GM12878 (cell line): Measurements from ENCODE around the gene DPM2. TPM values are rescaled to one million over a fixed set of nuclear protein-coding genes. Genes with fewer than 3 reads are reported as not detected.

Experiments used
- ATAC-seq: fragments of 200-7000 bp; cut with Tn5 transposase; 3 replicates; pipeline ENCODE4 v1.9.1; 2020; ENCODE audit warnings: mild to moderate bottlenecking, moderate library complexity
- BruUV-seq: library from RNA; stranded (reverse); fragments of 400-500 nt; replicated peaks from 2 replicates; lab custom pipeline; 2021; lab: Mats Ljungman, UMichigan
- CTCF ChIA-PET: fragments of 300-600 bp; sonication (Branson Sonifier 250); formaldehyde crosslinking; extraction: SDS; loops from one replicate; lab custom pipeline; 2021; ENCODE audit warnings: inconsistent platforms; lab: Yijun Ruan, JAX
- POLR2A ChIA-PET: fragments of 350-600 bp; formaldehyde crosslinking; extraction: SDS; loops from one replicate; lab custom pipeline; 2021; ENCODE audit warnings: inconsistent platforms; lab: Charles Lee
- RAD21 ChIA-PET: fragments of 300-600 bp; sonication (Branson Sonifier 250); formaldehyde crosslinking; loops from one replicate; lab custom pipeline; 2023; ENCODE audit warnings: antibody characterized with exemption; ENCODE audit not compliant: unreplicated experiment; lab: Charles Lee
- SMC1A ChIA-PET: fragments of 300-600 bp; sonication (Branson Sonifier 250); formaldehyde crosslinking; loops from one replicate; lab custom pipeline; 2023; ENCODE audit not compliant: unreplicated experiment, uncharacterized antibody; lab: Charles Lee
- DNase-seq: peaks from one replicate; pipeline ENCODE4 v3.0.0-alpha.2; 2011; ENCODE audit warnings: low read depth, low spot score
- FAIRE-seq: peaks from 3 replicates; lab custom pipeline; 2011; peaks lifted over from hg19 to GRCh38; lab: Jason Lieb, UNC
- H2AFZ ChIP-seq: 2 replicates; pipeline ENCODE4 v1.6.0; 2011; ENCODE audit warnings: low read depth, low read length, control low read depth; ENCODE audit not compliant: control insufficient read depth
- H3K27ac ChIP-seq: 2 replicates; pipeline ENCODE4 v1.5.1; 2011; ENCODE audit warnings: control low read depth; ENCODE audit not compliant: control insufficient read depth, insufficient read depth
- H3K27me3 ChIP-seq, 2 experiments: replicated peaks in 1 of 2; 2 replicates each; pipeline versions ENCODE4 v1.6.0 to v1.6.1; 2011; ENCODE audit warnings: low read length in 1 of 2; ENCODE audit not compliant: control insufficient read depth in 2 of 2, insufficient read depth in 2 of 2
- H3K36me3 ChIP-seq, 2 experiments: 2 replicates each; pipeline ENCODE4 v1.5.1; 2011; ENCODE audit warnings: low read length in 1 of 2; ENCODE audit not compliant: control insufficient read depth in 2 of 2, insufficient read depth in 2 of 2
- H3K4me1 ChIP-seq: 2 replicates; pipeline ENCODE4 v1.6.1; 2011; ENCODE audit warnings: mild to moderate bottlenecking, low read length, moderate library complexity, mixed read lengths; ENCODE audit not compliant: control insufficient read depth, insufficient read depth
- H3K4me2 ChIP-seq: 2 replicates; pipeline ENCODE4 v1.6.0; 2011; ENCODE audit warnings: control low read depth; ENCODE audit not compliant: control insufficient read depth, insufficient read depth
- H3K4me3 ChIP-seq: fragments of 200-600 bp; sonication (generic); 2 replicates; pipeline ENCODE4 v1.5.1; 2016
- H3K79me2 ChIP-seq: 2 replicates; pipeline ENCODE4 v1.6.0; 2011; ENCODE audit warnings: low read length; ENCODE audit not compliant: control insufficient read depth, insufficient read depth
- H3K9ac ChIP-seq: 2 replicates; pipeline ENCODE4 v1.8.0; 2011; ENCODE audit warnings: low read length, control low read depth, mixed read lengths; ENCODE audit not compliant: control insufficient read depth, insufficient read depth
- H3K9me3 ChIP-seq: replicated peaks from 3 replicates; pipeline ENCODE4 v1.5.1; 2011; ENCODE audit warnings: mild to moderate bottlenecking, low read length; ENCODE audit not compliant: control insufficient read depth, insufficient read depth
- H4K20me1 ChIP-seq: 2 replicates; pipeline ENCODE4 v1.6.0; 2011; ENCODE audit not compliant: control insufficient read depth, insufficient read depth
- BCL11A ChIP-seq: IDR thresholded peaks from 2 replicates; pipeline ENCODE4 v1.6.1; 2011; ENCODE audit warnings: low read depth, low read length
- CHD1 ChIP-seq: IDR thresholded peaks from 2 replicates; pipeline ENCODE4 v1.6.1; 2012; ENCODE audit warnings: low read depth, low read length, improper control_type of control experiment
- CREB1 ChIP-seq: IDR thresholded peaks from 2 replicates; pipeline ENCODE4 v1.6.1; 2012; ENCODE audit warnings: low read depth, mild to moderate bottlenecking, inconsistent platforms
- DPF2 ChIP-seq: fragments of 450-650 bp; IDR thresholded peaks from 2 replicates; pipeline ENCODE4 v1.6.1; 2017; ENCODE audit warnings: mild to moderate bottlenecking
- EP300 ChIP-seq, 2 experiments: fragments of 150-350 bp in 1 of 2; IDR thresholded peaks; 2 replicates each; pipeline ENCODE4 v1.6.1; 2011 to 2012; ENCODE audit warnings: low read depth in 2 of 2, low read length in 2 of 2, borderline replicate concordance in 1 of 2, improper control_type of control experiment in 1 of 2, inconsistent platforms in 1 of 2; ENCODE audit not compliant: control insufficient read depth in 1 of 2
- MEF2B ChIP-seq: fragments of 450-650 bp; IDR thresholded peaks from 2 replicates; pipeline ENCODE4 v1.6.1; 2018; ENCODE audit warnings: mild to moderate bottlenecking, moderate library complexity; ENCODE audit not compliant: partially characterized antibody, poor library complexity, severe bottlenecking
- MTA3 ChIP-seq: IDR thresholded peaks from 2 replicates; pipeline ENCODE4 v1.6.1; 2012; ENCODE audit warnings: low read length, inconsistent platforms, borderline replicate concordance
- MYB ChIP-seq: fragments of 150-350 bp; IDR thresholded peaks from 2 replicates; pipeline ENCODE4 v1.6.1; 2014; ENCODE audit warnings: mild to moderate bottlenecking, low read depth, low read length, borderline replicate concordance
- NFXL1 ChIP-seq: fragments of 450-650 bp; IDR thresholded peaks from 2 replicates; pipeline ENCODE4 v1.6.1; 2017; ENCODE audit warnings: antibody characterized with exemption, mild to moderate bottlenecking, borderline replicate concordance
- POLR2A ChIP-seq: IDR thresholded peaks from 2 replicates; pipeline ENCODE4 v1.6.1; 2011; ENCODE audit warnings: low read depth, mild to moderate bottlenecking, low read length
- TCF3 ChIP-seq: IDR thresholded peaks from 2 replicates; pipeline ENCODE4 v1.6.1; 2012; ENCODE audit warnings: low read depth, mild to moderate bottlenecking, low read length, borderline replicate concordance; ENCODE audit not compliant: insufficient read depth
- USF2 ChIP-seq: IDR thresholded peaks from 2 replicates; pipeline ENCODE4 v1.6.1; 2011; ENCODE audit warnings: low read depth, low read length, improper control_type of control experiment, borderline replicate concordance
- WGBS: methylation state at CpG from one replicate; pipeline ENCODE4 v1.1.6; 2016; ENCODE audit warnings: low lambda C conversion rate; ENCODE audit not compliant: insufficient replicate concordance, insufficient coverage; ENCODE audit errors: missing lambda C conversion rate; 5-methylcytosine and 5-hydroxymethylcytosine counted together
- in situ Hi-C: fragments of 300-500 bp; cut with MboI; formaldehyde crosslinking; loops from 9 replicates; pipeline ENCODE4 v1.14.3; 2018; ENCODE audit warnings: mixed read lengths
- intact Hi-C: fragments of 100-400 bp; cut with micrococcal nuclease; formaldehyde crosslinking; loops from one replicate; pipeline ENCODE4 v1.14.2; 2022; ENCODE audit not compliant: unreplicated experiment
- polyA plus RNA-seq, 11 experiments: library from polyadenylated mRNA; depleted of rRNA in 4 of 11; unstranded in 6 of 11; stranded (reverse) in 5 of 11; fragments of >200 nt; fragmentation: Nextera tagmentation in 4 of 11; fragmentation: Illumina TruSeq in 1 of 11; extraction: Ambion mirVana in 4 of 11; extraction: Trizol in 1 of 11; gene quantifications; 1 replicate in 1 of 11; 2 replicates in 10 of 11; pipeline versions ENCODE4 v1.2.1 to v1.2.3, GENCODE V29; 2011 to 2016; ENCODE audit warnings: inconsistent platforms in 2 of 11, missing spikeins in 2 of 11, low read depth in 1 of 11
- total RNA-seq, 4 experiments: library from RNA; depleted of rRNA in 3 of 4; stranded (reverse); fragments of >200 nt in 3 of 4; fragmentation: Illumina TruSeq in 1 of 4; extraction: Trizol in 1 of 4; gene quantifications; 2 replicates each; pipeline versions ENCODE4 v1.2.1 to v1.2.3, GENCODE V29; 2013 to 2021
- TF ChIP-seq, protein P1 (sequence below): IDR thresholded peaks from 2 replicates; pipeline ENCODE4 v1.6.1; 2011; ENCODE audit warnings: low read depth, mild to moderate bottlenecking, low read length, moderate library complexity, borderline replicate concordance; ENCODE audit errors: extremely low read depth

DPM2 gene
- total and polyA plus RNA-seq, 10 of the 15 experiments (the other 5 are each of a cell fraction or from before 2014, with no cell fraction given), result 22.7 to 77.9 (median 44.7) TPM

- intact Hi-C loops, result no loop called here
- H3K9ac ChIP-seq, result no peak overlapping the region
- ChIA-PET SMC1A (interaction anchor here (0.8 to 0.9 kb wide), 2 partner anchors 8 to 143 kb away, joined by 3 to 6 read pairs; no protein-coding TSS in a partner anchor), POLR2A (interaction anchor here (0.7 to 1.4 kb wide), 4 partner anchors 9 to 27 kb away, joined by 3 to 9 read pairs (median 3); partner anchors contain the start of genes ST6GALNAC4 and ST6GALNAC6), CTCF (interaction anchor here (1.2 to 1.8 kb wide), 3 partner anchors 20 to 146 kb away, joined by 3 to 6 read pairs (median 5); no protein-coding TSS in a partner anchor), RAD21 (interaction anchor here (0.7 to 1.2 kb wide), 2 partner anchors 20 to 65 kb away, joined by 3 read pairs; no protein-coding TSS in a partner anchor)
- no peaks in the 10 kb centered on the region; the same call in 1 of the 2 replicates for H3K4me1 ChIP-seq
- peaks cover 14% of the 10 kb centered on the region; the same call in 2 of the 3 replicates for H3K9me3 ChIP-seq
- H3K79me2 ChIP-seq, result no peaks in the 10 kb centered on the region
- ATAC-seq (no peak), FAIRE-seq (no peak), DNase-seq (no peak)
- H3K4me2 ChIP-seq, result no peak overlapping the region
- no peak overlapping the region for H2AFZ ChIP-seq
- TF ChIP-seq USF2 (no peak), CHD1 (no peak), MTA3 (no peak), BCL11A (no peak), POLR2A (no peak), MYB (no peak), CREB1 (no peak), NFXL1 (no peak), TCF3 (no peak), MEF2B (no peak), DPF2 (no peak), EP300 (IDR thresholded peaks at IDR 0.05; ENCODE audit: borderline replicate concordance in 1 of 2, control insufficient read depth in 1 of 2, low read depth in 2 of 2, low read length in 2 of 2) (no peak)
- TF ChIP-seq, protein P1, sequence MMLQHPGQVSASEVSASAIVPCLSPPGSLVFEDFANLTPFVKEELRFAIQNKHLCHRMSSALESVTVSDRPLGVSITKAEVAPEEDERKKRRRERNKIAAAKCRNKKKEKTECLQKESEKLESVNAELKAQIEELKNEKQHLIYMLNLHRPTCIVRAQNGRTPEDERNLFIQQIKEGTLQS, result no peak
- in situ Hi-C loops, result no loop called here
- no peak overlapping the region for H3K27ac ChIP-seq
- no peaks in the 10 kb centered on the region for H3K27me3 ChIP-seq
- 83% methylated on average over 3 of the region's 3 CpGs for WGBS
- H3K36me3 ChIP-seq, result peaks cover 17 to 18% of the 10 kb centered on the region in 2 experiments; a peak in 3 of 4 replicates
- no peak overlapping the region for H3K4me3 ChIP-seq
- BruUV-seq, result no TSS peak
- H4K20me1 ChIP-seq, result no peaks in the 10 kb centered on the region
Observed at GRCh38 chr9:127890053-127890452, 47.6 kb downstream of the DPM2 start.
